Vagina (tissue), 2 donors: ENCODE data around the gene ZNF827. TPM values are rescaled to one million over a fixed set of nuclear protein-coding genes. Genes with fewer than 3 reads are reported as not detected.

Experiments
- DNase-seq, 2 donors: peaks; one replicate each; pipeline ENCODE4 v3.0.0-alpha.2; 2017; ENCODE audit errors: extremely low spot score in 2 of 2
- H3K27ac ChIP-seq: fragments of 200-600 bp; sonication (generic); one replicate; pipeline ENCODE4 v1.5.1; 2019
- H3K27me3 ChIP-seq: fragments of 200-600 bp; sonication (generic); one replicate; pipeline ENCODE4 v1.5.1; 2019
- H3K36me3 ChIP-seq, 2 donors: fragments of 200-600 bp; sonication (generic); one replicate each; pipeline ENCODE4 v1.5.1; 2017 to 2019
- H3K4me1 ChIP-seq: fragments of 200-600 bp; sonication (generic); one replicate; pipeline ENCODE4 v1.5.1; 2019
- H3K4me3 ChIP-seq, 2 donors: fragments of 200-600 bp; sonication (generic); 1 replicate in 1 of 2; 2 replicates in 1 of 2; pipeline ENCODE4 v1.5.1; 2016 to 2019
- H3K9me3 ChIP-seq: fragments of 200-600 bp; sonication (generic); one replicate; pipeline ENCODE4 v1.5.1; 2019
- CTCF ChIP-seq, 3 experiments: fragments of 450-650 bp in 2 of 3; fragments of 200-600 bp in 1 of 3; sonication (generic) in 1 of 3; IDR thresholded peaks; one replicate each; pipeline ENCODE4 v1.5.1; 2017 to 2019; ENCODE audit warnings: antibody characterized with exemption in 3 of 3, mild to moderate bottlenecking in 2 of 3, moderate library complexity in 2 of 3
- POLR2A ChIP-seq, 2 donors: fragments of 450-650 bp; IDR thresholded peaks; one replicate each; pipeline ENCODE4 v1.6.1; 2017; ENCODE audit warnings: antibody characterized with exemption in 2 of 2, mild to moderate bottlenecking in 2 of 2, moderate library complexity in 2 of 2
- POLR2AphosphoS5 ChIP-seq, 2 donors: sonication (generic); formaldehyde crosslinking; IDR thresholded peaks; one replicate each; pipeline ENCODE4 v1.9.0; 2017; ENCODE audit warnings: antibody characterized with exemption in 2 of 2, mild to moderate bottlenecking in 2 of 2, low read depth in 1 of 2; ENCODE audit not compliant: insufficient read depth in 1 of 2
- intact Hi-C: fragments of 100-400 bp; cut with DNase I; formaldehyde crosslinking; loops from one replicate; pipeline ENCODE4 v1.15.1; 2023
- total RNA-seq: library from RNA; depleted of rRNA; stranded (reverse); fragments of >200 nt; gene quantifications from one replicate; pipeline ENCODE4 v1.2.3, GENCODE V29; 2016

Gene ZNF827
- total RNA-seq, 1 donor from 2014 or later, result 19.2 TPM

GRCh38 chr4:145815626-145816025, 123.0 kb downstream of the ZNF827 start:
- TF ChIP-seq CTCF (IDR thresholded peaks at IDR 0.05) (no peak), POLR2AphosphoS5 (IDR thresholded peaks at IDR 0.05; ENCODE audit: insufficient read depth in 1 of 2, low read depth in 1 of 2) (no peak), POLR2A (IDR thresholded peaks at IDR 0.05) (no peak)
- Histone ChIP-seq H3K36me3 (no peaks in the 10 kb centered on the region), H3K27ac (no peak overlapping the region), H3K4me1 (no peaks in the 10 kb centered on the region), H3K4me3 (no peak overlapping the region), H3K27me3 (no peaks in the 10 kb centered on the region), H3K9me3 (no peaks in the 10 kb centered on the region)
- DNase-seq, result no peak
- intact Hi-C loops, result no loop called here

GRCh38 chr4:145815027-145815612, 123.5 kb downstream of the ZNF827 start:
- Histone ChIP-seq H3K9me3 (no peaks in the 10 kb centered on the region), H3K27me3 (no peaks in the 10 kb centered on the region), H3K27ac (no peak overlapping the region), H3K36me3 (no peaks in the 10 kb centered on the region), H3K4me3 (no peak overlapping the region), H3K4me1 (no peaks in the 10 kb centered on the region)
- intact Hi-C loops, result no loop called here
- no peak for DNase-seq
- TF ChIP-seq POLR2AphosphoS5 (IDR thresholded peaks at IDR 0.05; ENCODE audit: insufficient read depth in 1 of 2, low read depth in 1 of 2) (no peak), POLR2A (IDR thresholded peaks at IDR 0.05) (no peak), CTCF (IDR thresholded peaks at IDR 0.05) (no peak)

GRCh38 chr4:145814246-145814645, 124.4 kb downstream of the ZNF827 start:
- H3K9me3 ChIP-seq, result no peaks in the 10 kb centered on the region
- H3K4me1 ChIP-seq, result no peaks in the 10 kb centered on the region
- no peak for TF ChIP-seq CTCF (IDR thresholded peaks at IDR 0.05)
- TF ChIP-seq POLR2AphosphoS5 (IDR thresholded peaks at IDR 0.05; ENCODE audit: insufficient read depth in 1 of 2, low read depth in 1 of 2), result no peak
- TF ChIP-seq POLR2A (IDR thresholded peaks at IDR 0.05), result no peak
- intact Hi-C loops, result no loop called here
- no peaks in the 10 kb centered on the region for H3K27me3 ChIP-seq
- H3K4me3 ChIP-seq, result no peak overlapping the region
- H3K36me3 ChIP-seq, result no peaks in the 10 kb centered on the region
- no peak for DNase-seq
- no peak overlapping the region for H3K27ac ChIP-seq

- intact Hi-C loops, result no loop called here
- TF ChIP-seq CTCF (IDR thresholded peaks at IDR 0.05) (no peak), POLR2A (IDR thresholded peaks at IDR 0.05) (no peak), POLR2AphosphoS5 (IDR thresholded peaks at IDR 0.05; ENCODE audit: insufficient read depth in 1 of 2, low read depth in 1 of 2) (no peak)
- Histone ChIP-seq H3K4me1 (no peaks in the 10 kb centered on the region), H3K36me3 (no peaks in the 10 kb centered on the region), H3K4me3 (no peak overlapping the region), H3K27ac (no peak overlapping the region), H3K9me3 (no peaks in the 10 kb centered on the region), H3K27me3 (no peaks in the 10 kb centered on the region)
- no peak for DNase-seq
These were observed 125.7 kb downstream of the ZNF827 start for GRCh38 chr4:145812919-145813318.

GRCh38 chr4:145808848-145809512, 129.6 kb downstream of the ZNF827 start:
- no peak overlapping the region for H3K4me3 ChIP-seq
- H3K27me3 ChIP-seq, result no peaks in the 10 kb centered on the region
- peaks cover under 1% of the 10 kb centered on the region for H3K4me1 ChIP-seq
- no peak for TF ChIP-seq POLR2A (IDR thresholded peaks at IDR 0.05)
- TF ChIP-seq POLR2AphosphoS5 (IDR thresholded peaks at IDR 0.05; ENCODE audit: insufficient read depth in 1 of 2, low read depth in 1 of 2), result no peak
- no peak for TF ChIP-seq CTCF (IDR thresholded peaks at IDR 0.05)
- intact Hi-C loops, result no loop called here
- no peaks in the 10 kb centered on the region for H3K9me3 ChIP-seq
- no peak overlapping the region for H3K27ac ChIP-seq
- no peak for DNase-seq
- no peaks in the 10 kb centered on the region for H3K36me3 ChIP-seq
